ENCODE data around the gene TCTN3.

DNA sequence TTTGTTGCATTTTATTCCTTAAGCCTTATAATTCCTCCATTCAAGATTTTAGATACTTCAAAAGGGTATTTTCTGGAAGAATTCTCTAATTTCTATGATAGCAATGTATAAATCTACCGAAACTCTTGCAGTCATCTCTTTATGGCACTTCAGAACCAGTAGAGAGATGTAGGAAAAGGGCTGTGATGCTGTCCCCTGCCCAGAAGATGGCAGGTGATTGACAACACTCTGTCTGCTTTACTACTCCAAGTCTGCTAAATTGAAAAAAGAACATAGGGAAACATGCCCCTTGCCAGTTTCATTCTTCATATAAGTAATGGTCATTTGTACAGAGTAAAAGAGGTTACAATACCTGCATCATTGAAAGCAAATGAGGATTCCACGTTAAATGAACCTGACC is 5.1 kb downstream of the TCTN3 start:
- TF ChIP-seq, protein P1, sequence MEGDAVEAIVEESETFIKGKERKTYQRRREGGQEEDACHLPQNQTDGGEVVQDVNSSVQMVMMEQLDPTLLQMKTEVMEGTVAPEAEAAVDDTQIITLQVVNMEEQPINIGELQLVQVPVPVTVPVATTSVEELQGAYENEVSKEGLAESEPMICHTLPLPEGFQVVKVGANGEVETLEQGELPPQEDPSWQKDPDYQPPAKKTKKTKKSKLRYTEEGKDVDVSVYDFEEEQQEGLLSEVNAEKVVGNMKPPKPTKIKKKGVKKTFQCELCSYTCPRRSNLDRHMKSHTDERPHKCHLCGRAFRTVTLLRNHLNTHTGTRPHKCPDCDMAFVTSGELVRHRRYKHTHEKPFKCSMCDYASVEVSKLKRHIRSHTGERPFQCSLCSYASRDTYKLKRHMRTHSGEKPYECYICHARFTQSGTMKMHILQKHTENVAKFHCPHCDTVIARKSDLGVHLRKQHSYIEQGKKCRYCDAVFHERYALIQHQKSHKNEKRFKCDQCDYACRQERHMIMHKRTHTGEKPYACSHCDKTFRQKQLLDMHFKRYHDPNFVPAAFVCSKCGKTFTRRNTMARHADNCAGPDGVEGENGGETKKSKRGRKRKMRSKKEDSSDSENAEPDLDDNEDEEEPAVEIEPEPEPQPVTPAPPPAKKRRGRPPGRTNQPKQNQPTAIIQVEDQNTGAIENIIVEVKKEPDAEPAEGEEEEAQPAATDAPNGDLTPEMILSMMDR (conservative IDR thresholded peaks at IDR 0.05; ENCODE audit: low read depth, low read length) = no peak
- TF ChIP-seq EZH2 (IDR thresholded peaks at IDR 0.05; ENCODE audit: low read length, unreplicated experiment) (no peak), EZH2phosphoT487 (IDR thresholded peaks at IDR 0.05; ENCODE audit: borderline replicate concordance, low read length) (no peak)
